ENCODE measurements around the gene YDJC.
"Not testable (repeated sequence)": the region's sequence is repeated elsewhere in the genome, so short reads cannot be mapped to it uniquely, and the experiment has no call there.

Gene YDJC

DNA sequence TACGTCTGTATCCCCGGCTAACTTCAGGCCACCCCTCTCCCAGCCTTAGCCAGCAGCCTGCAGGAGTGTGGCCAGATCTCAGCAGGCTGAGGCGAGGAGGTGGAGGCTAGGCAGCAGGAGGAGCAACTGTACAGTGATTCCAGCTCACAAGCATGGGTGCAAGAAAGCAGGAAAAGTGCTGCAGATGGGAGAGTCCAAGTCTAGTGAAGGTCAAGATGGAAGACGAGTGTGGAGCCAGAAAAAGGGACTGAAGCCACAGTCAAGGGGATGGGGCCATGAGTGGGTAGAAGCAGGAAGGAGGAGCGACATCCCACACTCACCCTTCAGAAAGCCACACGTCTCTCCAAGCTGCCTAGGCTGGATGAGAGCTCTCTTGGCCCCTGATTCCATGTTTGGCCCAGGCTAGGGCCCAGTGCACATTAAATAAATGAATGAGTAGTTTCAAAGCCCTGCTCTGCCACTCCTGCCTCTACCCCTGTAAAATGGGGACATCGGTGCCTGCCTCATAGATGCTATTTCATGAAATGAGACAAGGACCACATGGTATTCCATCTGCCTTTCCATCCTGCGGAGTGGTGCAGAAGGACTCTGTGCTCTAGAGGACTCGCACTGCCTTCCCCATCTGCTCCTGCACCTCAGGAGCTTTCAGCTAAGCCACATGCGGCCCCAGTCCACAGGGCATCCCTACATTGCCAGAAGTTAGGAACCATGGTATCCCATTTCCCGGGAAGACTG lies 2.9 kb downstream of the YDJC start:
- Mint-ChIP-seq H3K27ac (peak overlapping the region; percentile 26), H3K27me3 (no peaks in the 10 kb centered on the region), H3K4me1 (peaks cover 65% of the 10 kb centered on the region), H3K36me3 (peaks cover 34% of the 10 kb centered on the region), H3K9me3 (no peaks in the 10 kb centered on the region), H3K4me3 (no peak overlapping the region)
- ATAC-seq, result no peak

DNA sequence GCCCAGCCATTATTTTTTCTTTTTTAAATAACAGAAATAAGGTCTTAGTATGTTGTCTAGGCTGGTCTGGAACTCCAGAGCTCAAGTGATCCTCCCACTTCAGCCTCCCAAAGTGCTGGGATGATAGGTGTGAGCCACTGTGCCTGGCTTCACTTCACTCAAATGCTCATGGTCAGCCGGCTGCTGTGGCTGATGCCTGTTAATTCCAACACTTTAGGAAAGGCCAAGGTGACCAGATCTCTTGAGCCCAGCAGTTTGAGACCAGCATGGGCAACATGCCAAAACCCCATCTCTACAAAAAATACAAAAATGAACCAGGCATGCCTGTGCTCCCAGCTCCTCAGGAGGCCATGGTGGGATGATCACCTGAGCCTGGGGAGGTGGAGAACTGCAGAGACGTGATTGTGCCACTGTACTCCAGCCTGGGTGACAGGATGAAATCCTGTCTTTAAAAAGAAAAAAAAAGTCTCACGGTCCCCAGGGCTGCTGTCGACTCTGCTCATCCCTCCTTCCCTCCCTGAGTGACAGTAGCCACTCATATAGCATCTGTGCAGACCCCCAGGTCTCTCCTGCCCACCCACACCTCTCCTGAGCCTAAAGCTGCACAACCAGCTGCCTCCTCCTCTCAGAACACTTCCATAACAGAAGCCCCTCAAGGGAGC lies 3.6 kb downstream of the YDJC start:
- H3K36me3 Mint-ChIP-seq, result peaks cover 34% of the 10 kb centered on the region
- H3K27me3 Mint-ChIP-seq, result no peaks in the 10 kb centered on the region
- H3K9me3 Mint-ChIP-seq, result no peaks in the 10 kb centered on the region
- H3K4me1 Mint-ChIP-seq, result peaks cover 65% of the 10 kb centered on the region
- H3K27ac Mint-ChIP-seq, result peak overlapping the region; percentile 64
- no peak overlapping the region for H3K4me3 Mint-ChIP-seq
- ATAC-seq, result no peak

DNA sequence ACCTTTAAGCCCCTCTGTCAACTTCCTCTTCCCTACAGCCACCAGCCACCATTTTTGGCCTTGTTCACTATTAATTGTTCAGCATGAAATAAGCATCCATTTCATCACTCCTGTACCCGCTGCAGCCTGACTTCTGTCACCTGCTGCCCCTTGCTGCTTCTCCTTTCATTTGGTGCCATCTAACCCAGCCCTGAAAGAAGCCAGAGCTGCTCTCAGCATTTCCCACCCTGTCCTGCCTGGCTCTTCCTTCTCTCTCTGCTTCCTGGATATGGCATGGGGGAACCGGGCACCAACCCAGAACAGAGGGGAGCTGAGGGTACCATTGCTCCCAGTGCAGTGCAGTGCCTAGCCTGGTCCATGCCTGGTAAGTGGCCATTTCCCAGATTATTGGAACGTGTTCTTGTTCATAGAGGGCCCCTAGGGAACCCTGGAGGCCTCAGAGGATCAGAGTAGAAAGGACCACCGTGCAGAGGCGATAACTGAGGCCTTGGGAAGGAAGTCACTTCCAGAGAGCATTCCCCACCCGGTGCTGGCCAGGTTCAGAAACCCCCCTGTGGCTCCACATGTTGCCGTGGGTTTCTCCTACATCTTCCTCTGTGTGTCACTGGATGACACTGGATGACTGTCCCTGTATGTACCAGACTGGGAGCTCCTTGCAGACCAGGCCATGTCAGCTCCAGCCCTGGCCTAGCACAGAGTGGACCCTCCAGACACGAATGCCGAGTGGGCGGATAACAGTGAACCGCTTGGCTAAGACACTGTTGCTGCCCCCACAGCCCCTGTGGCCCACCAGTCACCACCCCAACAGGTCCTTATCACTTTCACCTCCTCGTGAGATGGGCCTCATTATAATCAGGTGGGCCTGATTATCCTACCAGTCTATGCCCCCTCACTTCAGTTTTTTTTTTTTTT lies 4.7 kb downstream of the YDJC start:
- no peak for ATAC-seq
- H3K27ac Mint-ChIP-seq, result peak overlapping the region; percentile 64
- H3K27me3 Mint-ChIP-seq, result no peaks in the 10 kb centered on the region
- peaks cover 34% of the 10 kb centered on the region for H3K36me3 Mint-ChIP-seq
- no peak overlapping the region for H3K4me3 Mint-ChIP-seq
- no peaks in the 10 kb centered on the region for H3K9me3 Mint-ChIP-seq
- H3K4me1 Mint-ChIP-seq, result peaks cover 72% of the 10 kb centered on the region

GRCh38 chr22:21624120-21624879 lies 5.5 kb downstream of the YDJC start:
- ATAC-seq, result no peak
- Mint-ChIP-seq H3K4me3 (no peak overlapping the region), H3K27me3 (no peaks in the 10 kb centered on the region), H3K36me3 (peaks cover 34% of the 10 kb centered on the region), H3K9me3 (no peaks in the 10 kb centered on the region), H3K27ac (peak overlapping the region; percentile 64), H3K4me1 (peaks cover 78% of the 10 kb centered on the region)

DNA sequence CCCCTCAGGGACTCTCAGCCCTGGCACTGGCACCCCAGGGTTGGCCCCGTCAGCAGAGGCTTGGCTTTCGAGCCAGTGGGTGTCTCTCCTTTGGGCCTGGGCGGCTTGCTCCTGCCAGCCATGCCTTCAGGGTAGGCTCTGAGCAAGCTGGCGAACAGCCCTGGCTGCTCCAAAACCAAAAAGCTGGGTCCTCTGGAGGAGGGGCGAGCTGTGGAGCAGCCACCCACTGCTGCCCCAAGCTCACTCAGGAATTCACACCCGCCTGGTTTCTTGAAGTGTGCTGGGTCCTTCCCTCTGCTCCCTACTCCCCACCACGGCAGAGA lies 6.2 kb downstream of the YDJC start:
- H3K4me1 Mint-ChIP-seq, result peaks cover 80% of the 10 kb centered on the region

GRCh38 chr22:21622919-21623647 lies 6.7 kb downstream of the YDJC start:
- Mint-ChIP-seq H3K4me3 (no peak overlapping the region), H3K9me3 (no peaks in the 10 kb centered on the region), H3K4me1 (peaks cover 74% of the 10 kb centered on the region), H3K27me3 (no peaks in the 10 kb centered on the region), H3K36me3 (peaks cover 29% of the 10 kb centered on the region), H3K27ac (peak overlapping the region; percentile 43)
- ATAC-seq, result no peak

More for the DNA sequence above, 6.2 kb downstream of the YDJC start:
- Mint-ChIP-seq H3K27me3 (no peaks in the 10 kb centered on the region), H3K9me3 (no peaks in the 10 kb centered on the region), H3K36me3 (peaks cover 34% of the 10 kb centered on the region), H3K4me3 (no peak overlapping the region), H3K27ac (no peak overlapping the region)
- no peak for ATAC-seq

- no peaks in the 10 kb centered on the region for H3K9me3 Mint-ChIP-seq
- ATAC-seq, result no peak
- peaks cover 67% of the 10 kb centered on the region for H3K4me1 Mint-ChIP-seq
- H3K27ac Mint-ChIP-seq, result peak overlapping the region; percentile 43
- no peak overlapping the region for H3K4me3 Mint-ChIP-seq
- H3K27me3 Mint-ChIP-seq, result no peaks in the 10 kb centered on the region
- H3K36me3 Mint-ChIP-seq, result peaks cover 25% of the 10 kb centered on the region
Measured at GRCh38 chr22:21622011-21622918, 7.6 kb downstream of the YDJC start.

- H3K27ac Mint-ChIP-seq, result peak overlapping the region; percentile 37
Measured at GRCh38 chr22:21621025-21621424, 8.8 kb downstream of the YDJC start.

GRCh38 chr22:21617337-21617736 lies 12.5 kb downstream of the YDJC start:
- Mint-ChIP-seq H3K4me1 (peaks cover 60% of the 10 kb centered on the region), H3K27ac (peak overlapping the region; percentile 28), H3K36me3 (peaks cover 15% of the 10 kb centered on the region)
- not testable (repeated sequence) for ATAC-seq, H3K27me3 Mint-ChIP-seq, H3K4me3 Mint-ChIP-seq, H3K9me3 Mint-ChIP-seq

More at GRCh38 chr22:21621025-21621424, 8.8 kb downstream of the YDJC start:
- Mint-ChIP-seq H3K27me3 (no peaks in the 10 kb centered on the region), H3K4me3 (no peak overlapping the region), H3K9me3 (no peaks in the 10 kb centered on the region), H3K36me3 (peaks cover 16% of the 10 kb centered on the region), H3K4me1 (peaks cover 67% of the 10 kb centered on the region)
- no peak for ATAC-seq

GRCh38 chr22:21615731-21616130 lies 14.1 kb downstream of the YDJC start:
- no peak for ATAC-seq
- Mint-ChIP-seq H3K9me3 (no peaks in the 10 kb centered on the region), H3K4me3 (no peak overlapping the region), H3K4me1 (peaks cover 54% of the 10 kb centered on the region), H3K27ac (peak overlapping the region; percentile 28), H3K27me3 (no peaks in the 10 kb centered on the region), H3K36me3 (peaks cover 22% of the 10 kb centered on the region)

DNA sequence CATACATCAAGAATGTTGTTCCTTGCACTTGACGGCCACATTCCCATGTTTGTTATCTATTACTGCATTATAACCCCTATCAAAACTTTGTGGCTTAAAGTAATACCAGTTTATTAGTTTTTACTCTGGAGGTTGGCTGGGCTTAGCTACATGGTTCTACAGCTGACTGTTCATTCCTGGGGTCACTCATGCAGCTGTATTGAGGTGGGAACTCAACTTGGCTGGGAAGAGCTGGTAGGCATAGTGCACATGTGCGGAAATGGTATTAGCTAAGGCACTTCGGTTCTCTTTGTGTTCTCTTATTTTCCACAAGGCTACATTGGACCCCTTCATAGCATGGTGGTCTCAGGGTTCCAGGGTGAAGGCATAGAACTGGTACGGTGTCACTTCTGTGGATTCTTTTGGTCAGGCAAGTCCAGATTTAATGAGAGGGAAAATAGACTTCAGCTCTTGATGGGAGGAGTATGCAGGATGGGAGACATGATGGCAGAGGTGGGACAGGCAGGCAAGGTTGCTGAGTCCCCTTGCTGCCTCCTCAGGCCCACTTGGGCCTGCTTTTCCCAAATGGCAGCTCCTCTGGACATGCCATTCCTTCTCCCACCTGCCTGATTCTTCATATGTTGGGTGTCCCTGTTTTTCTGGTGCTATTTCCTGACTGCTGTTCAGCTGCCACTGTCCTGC lies 16.1 kb downstream of the YDJC start:
- Mint-ChIP-seq H3K27me3 (no peaks in the 10 kb centered on the region), H3K4me1 (peaks cover 41% of the 10 kb centered on the region), H3K4me3 (no peak overlapping the region), H3K36me3 (peaks cover 30% of the 10 kb centered on the region), H3K27ac (no peak overlapping the region), H3K9me3 (no peaks in the 10 kb centered on the region)
- ATAC-seq, result no peak

DNA sequence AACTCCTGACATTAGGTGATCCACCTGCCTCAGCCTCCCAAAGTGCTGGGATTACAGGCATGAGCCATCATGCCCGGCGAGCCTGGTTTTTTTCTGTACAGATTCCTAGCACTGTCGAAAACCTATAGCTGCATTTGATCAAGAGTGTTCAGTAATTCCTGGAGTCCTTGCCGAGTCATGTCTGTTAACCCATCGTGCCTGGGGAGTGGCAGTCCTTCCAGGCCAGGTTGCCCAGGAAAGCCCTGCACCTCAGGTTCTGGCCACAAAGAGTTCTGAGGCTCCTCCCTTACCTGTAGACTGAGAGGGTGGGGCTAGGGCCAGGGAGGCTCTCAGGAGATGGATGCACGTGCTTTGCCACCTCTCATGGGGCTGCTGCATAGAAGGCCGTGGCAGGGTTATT lies 17.0 kb downstream of the YDJC start:
- no peaks in the 10 kb centered on the region for H3K9me3 Mint-ChIP-seq
- no peaks in the 10 kb centered on the region for H3K27me3 Mint-ChIP-seq
- H3K36me3 Mint-ChIP-seq, result peaks cover 30% of the 10 kb centered on the region
- ATAC-seq, result no peak
- no peak overlapping the region for H3K27ac Mint-ChIP-seq
- peaks cover 41% of the 10 kb centered on the region for H3K4me1 Mint-ChIP-seq
- H3K4me3 Mint-ChIP-seq, result no peak overlapping the region

Data from stimulated activated memory B cell treated with anti-CD40 and anti-IgM and Interleukin-4, amounts not matched to agents 10 μg/mL and 1 μg/mL and 100 μg/mL, for 72 hours (primary cell).